Thoracic aorta (tissue), 2 donors: ENCODE measurements around the gene HMCN1. TPM values are rescaled to one million over a fixed set of nuclear protein-coding genes. Genes with fewer than 3 reads are reported as not detected.

ENCODE experiments used
- ATAC-seq: fragments of 150-250 bp; one replicate; pipeline ENCODE4 v1.8.0; 2017; ENCODE audit warnings: low read depth; ENCODE audit not compliant: insufficient number of reproducible peaks, low FRiP score
- DNase-seq: peaks from one replicate; pipeline ENCODE4 v3.0.0-alpha.2; 2020; ENCODE audit warnings: low spot score
- H3K27ac ChIP-seq, 2 donors: fragments of 200-600 bp; sonication (generic); 1 replicate in 1 of 2; 2 replicates in 1 of 2; pipeline ENCODE4 v1.5.1; 2016; ENCODE audit warnings: mild to moderate bottlenecking in 2 of 2, moderate library complexity in 2 of 2
- H3K27me3 ChIP-seq: fragments of 200-600 bp; sonication (generic); replicated peaks from 2 replicates; pipeline ENCODE4 v1.6.0; 2016; ENCODE audit warnings: mild to moderate bottlenecking; ENCODE audit not compliant: insufficient read depth
- H3K36me3 ChIP-seq: fragments of 200-600 bp; sonication (generic); one replicate; pipeline ENCODE4 v1.5.1; 2016
- H3K4me1 ChIP-seq, 2 donors: fragments of 200-600 bp; sonication (generic); 1 replicate in 1 of 2; 2 replicates in 1 of 2; pipeline versions ENCODE4 v1.5.1 to v1.6.0; 2016; ENCODE audit warnings: low read depth in 2 of 2, mild to moderate bottlenecking in 1 of 2; ENCODE audit not compliant: control insufficient read depth in 1 of 2
- H3K4me3 ChIP-seq: fragments of 200-600 bp; sonication (generic); 2 replicates; pipeline ENCODE4 v1.5.1; 2016; ENCODE audit warnings: mild to moderate bottlenecking
- H3K9me3 ChIP-seq: fragments of 200-600 bp; sonication (generic); 2 replicates; pipeline ENCODE4 v1.5.1; 2016
- CTCF ChIP-seq: fragments of 200-600 bp; sonication (generic); IDR thresholded peaks from one replicate; pipeline ENCODE4 v1.5.1; 2019; ENCODE audit warnings: antibody characterized with exemption
- total RNA-seq, 2 donors: library from RNA; depleted of rRNA; stranded (reverse); fragments of >200 nt; gene quantifications; one replicate each; pipeline versions ENCODE4 v1.1.0 to v1.2.3, GENCODE V29; 2016

HMCN1 gene
- total RNA-seq, 2 donors from 2014 or later, result 142 to 191 TPM

DNA sequence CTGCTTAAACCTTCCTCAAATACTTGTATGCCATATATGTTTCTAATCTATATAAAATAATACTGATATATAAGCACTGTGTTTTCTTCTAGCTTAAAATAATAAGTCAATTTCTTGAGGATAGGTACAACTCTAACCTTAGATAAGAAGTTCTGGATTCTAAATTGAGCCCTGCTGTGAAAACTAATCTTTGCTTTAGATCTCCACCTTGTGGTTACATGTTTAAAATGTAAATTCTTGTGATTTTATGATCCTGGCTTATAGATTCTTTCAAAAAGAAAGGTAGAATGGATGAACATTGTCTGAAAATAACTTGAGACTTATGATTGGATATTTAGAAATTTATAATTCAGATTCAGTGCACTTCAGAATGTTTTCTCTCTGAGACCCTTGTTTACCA is 38.9 kb upstream of the HMCN1 start:
- ATAC-seq, result no peak
- no peaks in the 10 kb centered on the region for H3K4me1 ChIP-seq
- H3K27ac ChIP-seq, result no peak overlapping the region
- no peak for TF ChIP-seq CTCF
- H3K27me3 ChIP-seq, result no peaks in the 10 kb centered on the region
- H3K9me3 ChIP-seq, result no peaks in the 10 kb centered on the region
- H3K4me3 ChIP-seq, result no peak overlapping the region
- DNase-seq, result no peak
- H3K36me3 ChIP-seq, result no peaks in the 10 kb centered on the region

GRCh38 chr1:185696422-185697150 is 37.6 kb upstream of the HMCN1 start:
- no peak overlapping the region for H3K27ac ChIP-seq
- no peaks in the 10 kb centered on the region for H3K36me3 ChIP-seq
- H3K27me3 ChIP-seq, result no peaks in the 10 kb centered on the region
- no peak overlapping the region for H3K4me3 ChIP-seq
- DNase-seq (no peak), ATAC-seq (no peak)
- H3K9me3 ChIP-seq, result no peaks in the 10 kb centered on the region
- TF ChIP-seq CTCF, result no peak
- H3K4me1 ChIP-seq, result no peaks in the 10 kb centered on the region

DNA sequence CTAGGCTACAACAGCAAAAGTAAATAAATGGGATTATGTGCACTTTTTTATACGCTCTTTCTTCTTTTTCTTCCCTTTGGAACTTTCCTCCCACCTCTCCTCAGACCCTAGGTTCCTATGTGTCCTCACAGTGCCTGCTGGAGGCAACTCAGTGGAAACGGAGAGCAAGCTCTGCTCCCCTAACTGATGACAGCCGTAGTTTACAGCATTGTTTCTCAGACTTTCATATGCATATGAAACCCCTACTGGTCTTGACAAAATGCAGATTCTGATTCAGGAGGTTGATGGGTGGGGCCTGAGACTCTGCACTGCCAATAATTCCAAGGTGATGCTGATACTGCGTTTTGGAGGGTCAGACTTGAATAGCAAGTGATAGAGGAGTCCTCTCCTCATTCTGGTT is 34.3 kb upstream of the HMCN1 start:
- ATAC-seq (no peak), DNase-seq (no peak)
- Histone ChIP-seq H3K27me3 (no peaks in the 10 kb centered on the region), H3K27ac (no peak overlapping the region), H3K4me1 (no peaks in the 10 kb centered on the region), H3K36me3 (no peaks in the 10 kb centered on the region), H3K9me3 (no peaks in the 10 kb centered on the region), H3K4me3 (no peak overlapping the region)
- TF ChIP-seq CTCF, result no peak

- Histone ChIP-seq H3K4me1 (no peaks in the 10 kb centered on the region), H3K27me3 (no peaks in the 10 kb centered on the region), H3K4me3 (no peak overlapping the region), H3K9me3 (no peaks in the 10 kb centered on the region), H3K27ac (no peak overlapping the region), H3K36me3 (no peaks in the 10 kb centered on the region)
- ATAC-seq, result no peak
- DNase-seq, result no peak
- TF ChIP-seq CTCF, result no peak
Measured at GRCh38 chr1:185701650-185702049, 32.5 kb upstream of the HMCN1 start.

- TF ChIP-seq CTCF, result no peak
- Histone ChIP-seq H3K27me3 (no peaks in the 10 kb centered on the region), H3K4me3 (no peak overlapping the region), H3K9me3 (no peaks in the 10 kb centered on the region), H3K36me3 (no peaks in the 10 kb centered on the region), H3K4me1 (no peaks in the 10 kb centered on the region), H3K27ac (no peak overlapping the region)
- DNase-seq (no peak), ATAC-seq (no peak)
Measured at GRCh38 chr1:185704181-185704580, 30.0 kb upstream of the HMCN1 start.
